ENCODE data around the gene MS4A4A. TPM values are rescaled to one million over a fixed set of nuclear protein-coding genes. Genes with fewer than 3 reads are reported as not detected.
A peak's percentile ranks its signal among the peaks of the same experiment; 100 is the strongest.

MS4A4A gene
- total and polyA plus RNA-seq, 2 of the 13 experiments (the other 11 are each of a cell fraction or from before 2014, with no cell fraction given), result not detected

DNA sequence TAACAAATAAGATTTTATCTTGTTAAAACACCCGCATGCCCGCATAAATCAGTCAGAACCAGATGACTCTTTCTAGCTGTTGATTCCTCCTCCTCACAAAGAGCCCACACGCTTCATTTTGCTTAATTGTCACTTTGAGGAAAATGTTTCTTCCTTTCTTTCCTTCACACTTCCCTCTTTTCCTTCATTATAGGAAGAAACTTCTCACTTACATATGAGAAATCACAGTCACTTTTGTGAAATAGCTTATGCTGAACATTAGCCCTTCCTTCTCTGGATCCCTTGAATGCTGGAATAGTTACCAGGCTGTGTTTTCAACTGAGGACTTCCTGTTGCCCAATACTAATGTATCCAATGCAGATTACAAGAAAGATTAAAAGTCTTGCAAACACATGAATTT lies 52.4 kb downstream of the MS4A4A start (continued):
- TF ChIP-seq, protein P1, sequence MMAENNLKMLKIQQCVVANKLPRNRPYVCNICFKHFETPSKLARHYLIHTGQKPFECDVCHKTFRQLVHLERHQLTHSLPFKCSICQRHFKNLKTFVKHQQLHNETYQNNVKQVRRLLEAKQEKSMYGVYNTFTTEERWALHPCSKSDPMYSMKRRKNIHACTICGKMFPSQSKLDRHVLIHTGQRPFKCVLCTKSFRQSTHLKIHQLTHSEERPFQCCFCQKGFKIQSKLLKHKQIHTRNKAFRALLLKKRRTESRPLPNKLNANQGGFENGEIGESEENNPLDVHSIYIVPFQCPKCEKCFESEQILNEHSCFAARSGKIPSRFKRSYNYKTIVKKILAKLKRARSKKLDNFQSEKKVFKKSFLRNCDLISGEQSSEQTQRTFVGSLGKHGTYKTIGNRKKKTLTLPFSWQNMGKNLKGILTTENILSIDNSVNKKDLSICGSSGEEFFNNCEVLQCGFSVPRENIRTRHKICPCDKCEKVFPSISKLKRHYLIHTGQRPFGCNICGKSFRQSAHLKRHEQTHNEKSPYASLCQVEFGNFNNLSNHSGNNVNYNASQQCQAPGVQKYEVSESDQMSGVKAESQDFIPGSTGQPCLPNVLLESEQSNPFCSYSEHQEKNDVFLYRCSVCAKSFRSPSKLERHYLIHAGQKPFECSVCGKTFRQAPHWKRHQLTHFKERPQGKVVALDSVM (CRISPR knock-in tag; IDR thresholded peaks at IDR 0.05), result no peak
- TF ChIP-seq ZNF256 (CRISPR knock-in tag; conservative IDR thresholded peaks at IDR 0.05) (no peak), NFE2L1 (CRISPR knock-in tag; IDR thresholded peaks at IDR 0.05; ENCODE audit: borderline replicate concordance) (no peak)

DNA sequence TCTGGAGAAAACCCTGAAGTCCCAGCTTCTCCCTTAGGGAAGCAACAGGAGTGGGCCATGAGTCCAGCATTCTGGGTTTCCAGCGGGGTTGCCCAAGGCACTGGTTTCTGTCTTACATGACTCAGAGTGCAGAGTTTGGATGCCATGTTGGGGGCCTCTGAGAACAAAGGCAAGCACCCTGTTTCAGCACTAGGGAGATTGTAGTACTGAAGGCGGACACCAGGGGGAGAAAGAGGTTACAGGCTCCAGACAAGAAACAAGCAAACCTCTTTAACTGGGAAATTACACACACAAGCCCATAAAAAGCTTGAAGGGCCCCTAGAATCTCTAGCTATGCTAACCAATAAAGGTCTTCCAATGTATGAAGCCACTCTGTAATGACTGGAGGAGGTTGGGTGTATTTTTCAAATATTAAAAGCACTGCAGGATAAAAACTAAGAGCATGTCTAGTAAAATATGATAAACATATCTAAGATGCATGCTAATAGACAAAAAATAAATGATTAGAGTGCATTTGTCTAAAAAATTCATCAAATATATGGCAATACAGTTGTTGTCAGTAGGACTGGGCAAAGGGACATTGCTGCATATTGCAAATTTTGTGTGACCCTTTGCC lies 53.6 kb downstream of the MS4A4A start:
- Histone ChIP-seq H3K4me2 (ENCODE audit: low read depth, low read length) (no peak overlapping the region), H3K79me2 (ENCODE audit: insufficient read depth, low read length) (no peaks in the 10 kb centered on the region), H3K9ac (ENCODE audit: insufficient read depth, low read depth, low read length) (no peak overlapping the region), H2AFZ (ENCODE audit: low read length) (no peak overlapping the region), H3K27ac (ENCODE audit: extremely low read length, insufficient read depth, low read length) (no peak overlapping the region), H4K20me1 (ENCODE audit: insufficient read depth, low read length) (no peaks in the 10 kb centered on the region), H3K9me3 (ENCODE audit: low read length) (no peaks in the 10 kb centered on the region), H3K4me3 (replicated peaks in 1 of 3; ENCODE audit: insufficient read depth in 1 of 3, low read depth in 2 of 3, low read length in 3 of 3) (no peak overlapping the region), H3K36me3 (replicated peaks in 1 of 2; ENCODE audit: control insufficient read depth in 1 of 2, insufficient read depth in 2 of 2, low read length in 2 of 2) (no peaks in the 10 kb centered on the region), H3K4me1 (ENCODE audit: insufficient read depth, low read length) (no peaks in the 10 kb centered on the region), H3K27me3 (ENCODE audit: control insufficient read depth in 1 of 2, insufficient read depth in 2 of 2, low read length in 2 of 2) (no peaks in the 10 kb centered on the region)
- FAIRE-seq, result no peak
- ATAC-seq, result peak; percentile 88
- intact Hi-C loops (cut with micrococcal nuclease; ENCODE audit: unreplicated experiment), result loop anchor here (2.0 kb wide), 1 partner anchor 69 kb away; no protein-coding TSS in a partner anchor
- ChIA-PET CTCF (ENCODE audit: low intra/inter-chr PET ratio, low total read pairs) (no interaction called here), POLR2A (no interaction called here)
- in situ Hi-C loops (cut with HindIII; ENCODE audit: extremely low pct_ligation_motif_present, low pct_unique_long_range_greater_than_20kb), result loop anchor here (25.0 kb wide), 1 partner anchor 153 kb away; the partner anchor contains the start of gene MS4A12
- DNase-seq (ENCODE audit: low spot score), result peak; percentile 42
- BruUV-seq (replicated peaks), result no TSS peak
- WGBS (ENCODE audit: low lambda C conversion rate), result 0% methylated on average over 2 of the region's 2 CpGs
- TF ChIP-seq, protein P2, sequence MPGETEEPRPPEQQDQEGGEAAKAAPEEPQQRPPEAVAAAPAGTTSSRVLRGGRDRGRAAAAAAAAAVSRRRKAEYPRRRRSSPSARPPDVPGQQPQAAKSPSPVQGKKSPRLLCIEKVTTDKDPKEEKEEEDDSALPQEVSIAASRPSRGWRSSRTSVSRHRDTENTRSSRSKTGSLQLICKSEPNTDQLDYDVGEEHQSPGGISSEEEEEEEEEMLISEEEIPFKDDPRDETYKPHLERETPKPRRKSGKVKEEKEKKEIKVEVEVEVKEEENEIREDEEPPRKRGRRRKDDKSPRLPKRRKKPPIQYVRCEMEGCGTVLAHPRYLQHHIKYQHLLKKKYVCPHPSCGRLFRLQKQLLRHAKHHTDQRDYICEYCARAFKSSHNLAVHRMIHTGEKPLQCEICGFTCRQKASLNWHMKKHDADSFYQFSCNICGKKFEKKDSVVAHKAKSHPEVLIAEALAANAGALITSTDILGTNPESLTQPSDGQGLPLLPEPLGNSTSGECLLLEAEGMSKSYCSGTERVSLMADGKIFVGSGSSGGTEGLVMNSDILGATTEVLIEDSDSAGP (CRISPR knock-in tag; IDR thresholded peaks at IDR 0.05; ENCODE audit: borderline replicate concordance), result no peak
- TF ChIP-seq RFXANK (CRISPR knock-in tag; IDR thresholded peaks at IDR 0.05) (no peak), POLR2AphosphoS2 (IDR thresholded peaks at IDR 0.05; ENCODE audit: low read depth, low read length) (no peak), PRMT3 (CRISPR knock-in tag; IDR thresholded peaks at IDR 0.05; ENCODE audit: borderline replicate concordance, low read depth) (no peak), ZC3H4 (CRISPR knock-in tag; IDR thresholded peaks at IDR 0.05; ENCODE audit: borderline replicate concordance) (no peak), HHEX (CRISPR knock-in tag; IDR thresholded peaks at IDR 0.05) (no peak), SRSF9 (IDR thresholded peaks at IDR 0.05; ENCODE audit: borderline replicate concordance, insufficient read depth, low read depth, low read length, poor library complexity, severe bottlenecking) (no peak), SMC3 (IDR thresholded peaks at IDR 0.05; ENCODE audit: low read length) (peak; percentile 31; the same call in 1 of the 2 replicates), ZSCAN9 (CRISPR knock-in tag; IDR thresholded peaks at IDR 0.05; ENCODE audit: borderline replicate concordance) (no peak), CBX1 (IDR thresholded peaks at IDR 0.05; ENCODE audit: low read depth) (no peak), MIER2 (CRISPR knock-in tag; IDR thresholded peaks at IDR 0.05) (no peak), MTF2 (CRISPR knock-in tag; IDR thresholded peaks at IDR 0.05; ENCODE audit: borderline replicate concordance) (no peak), ZNF761 (CRISPR knock-in tag; conservative IDR thresholded peaks at IDR 0.05) (no peak)
- TF ChIP-seq, protein P3, sequence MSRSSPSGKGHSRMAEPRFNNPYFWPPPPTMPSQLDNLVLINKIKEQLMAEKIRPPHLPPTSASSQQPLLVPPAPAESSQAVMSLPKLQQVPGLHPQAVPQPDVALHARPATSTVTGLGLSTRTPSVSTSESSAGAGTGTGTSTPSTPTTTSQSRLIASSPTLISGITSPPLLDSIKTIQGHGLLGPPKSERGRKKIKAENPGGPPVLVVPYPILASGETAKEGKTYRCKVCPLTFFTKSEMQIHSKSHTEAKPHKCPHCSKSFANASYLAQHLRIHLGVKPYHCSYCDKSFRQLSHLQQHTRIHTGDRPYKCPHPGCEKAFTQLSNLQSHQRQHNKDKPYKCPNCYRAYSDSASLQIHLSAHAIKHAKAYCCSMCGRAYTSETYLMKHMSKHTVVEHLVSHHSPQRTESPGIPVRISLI (CRISPR knock-in tag; IDR thresholded peaks at IDR 0.05; ENCODE audit: borderline replicate concordance), result no peak
- TF ChIP-seq, protein P4, sequence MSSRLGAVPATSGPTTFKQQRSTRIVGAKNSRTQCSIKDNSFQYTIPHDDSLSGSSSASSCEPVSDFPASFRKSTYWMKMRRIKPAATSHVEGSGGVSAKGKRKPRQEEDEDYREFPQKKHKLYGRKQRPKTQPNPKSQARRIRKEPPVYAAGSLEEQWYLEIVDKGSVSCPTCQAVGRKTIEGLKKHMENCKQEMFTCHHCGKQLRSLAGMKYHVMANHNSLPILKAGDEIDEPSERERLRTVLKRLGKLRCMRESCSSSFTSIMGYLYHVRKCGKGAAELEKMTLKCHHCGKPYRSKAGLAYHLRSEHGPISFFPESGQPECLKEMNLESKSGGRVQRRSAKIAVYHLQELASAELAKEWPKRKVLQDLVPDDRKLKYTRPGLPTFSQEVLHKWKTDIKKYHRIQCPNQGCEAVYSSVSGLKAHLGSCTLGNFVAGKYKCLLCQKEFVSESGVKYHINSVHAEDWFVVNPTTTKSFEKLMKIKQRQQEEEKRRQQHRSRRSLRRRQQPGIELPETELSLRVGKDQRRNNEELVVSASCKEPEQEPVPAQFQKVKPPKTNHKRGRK (CRISPR knock-in tag; IDR thresholded peaks at IDR 0.05), result no peak

Data from HepG2 (cell line).